ENCODE data around the gene MOB3B. TPM values are rescaled to one million over a fixed set of nuclear protein-coding genes. Genes with fewer than 3 reads are reported as not detected.

MOB3B gene
- total RNA-seq, 4 donors from 2014 or later: 8.2 to 16.5 (median 10.5) TPM

- no peak for DNase-seq (ENCODE audit: low spot score in 2 of 2)
- intact Hi-C loops (cut with DNase I; ENCODE audit: low total_unique reads): no loop called here
- no peak for TF ChIP-seq POLR2A (IDR thresholded peaks at IDR 0.05)
- no peak for TF ChIP-seq CTCF (IDR thresholded peaks at IDR 0.05)
- 79 to 94% methylated on average over 1 of the region's 1 CpG for WGBS, 2 donors
- H3K4me3 ChIP-seq (ENCODE audit: low read depth, poor library complexity, severe bottlenecking): no peak overlapping the region
Observed at GRCh38 chr9:27372615-27373014, 157.0 kb downstream of the MOB3B start.

GRCh38 chr9:27371382-27371781 is 158.2 kb downstream of the MOB3B start:
- 39 to 48% methylated on average over 5 of the region's 5 CpGs for WGBS, 2 donors
- intact Hi-C loops (cut with DNase I; ENCODE audit: low total_unique reads): no loop called here
- no peak for DNase-seq (ENCODE audit: low spot score in 2 of 2)
- no peak for TF ChIP-seq POLR2A (IDR thresholded peaks at IDR 0.05)
- no peak for TF ChIP-seq CTCF (IDR thresholded peaks at IDR 0.05)
- H3K4me3 ChIP-seq (ENCODE audit: low read depth, poor library complexity, severe bottlenecking): no peak overlapping the region

GRCh38 chr9:27369591-27369990 is 160.0 kb downstream of the MOB3B start:
- 54 to 61% methylated on average over 5 of the region's 5 CpGs for WGBS, 2 donors
- no peak for TF ChIP-seq CTCF (IDR thresholded peaks at IDR 0.05)
- TF ChIP-seq POLR2A (IDR thresholded peaks at IDR 0.05): no peak
- intact Hi-C loops (cut with DNase I; ENCODE audit: low total_unique reads): no loop called here
- no peak overlapping the region for H3K4me3 ChIP-seq (ENCODE audit: low read depth, poor library complexity, severe bottlenecking)
- DNase-seq (ENCODE audit: low spot score in 2 of 2): no peak

- 38 to 55% methylated on average over 7 of the region's 7 CpGs for WGBS, 2 donors
- peak in 1 of 2 donors; percentile 47 for DNase-seq (ENCODE audit: low spot score in 2 of 2)
- TF ChIP-seq POLR2A (IDR thresholded peaks at IDR 0.05) (no peak), CTCF (IDR thresholded peaks at IDR 0.05) (no peak)
- no peak overlapping the region for H3K4me3 ChIP-seq (ENCODE audit: low read depth, poor library complexity, severe bottlenecking)
- intact Hi-C loops (cut with DNase I; ENCODE audit: low total_unique reads): no loop called here
Observed at GRCh38 chr9:27368316-27368985, 161.2 kb downstream of the MOB3B start.

- no peak for DNase-seq (ENCODE audit: low spot score in 2 of 2)
- WGBS, 2 donors: 25 to 27% methylated on average over 3 of the region's 3 CpGs
- TF ChIP-seq POLR2A (IDR thresholded peaks at IDR 0.05) (no peak), CTCF (IDR thresholded peaks at IDR 0.05) (no peak)
- no peak overlapping the region for H3K4me3 ChIP-seq (ENCODE audit: low read depth, poor library complexity, severe bottlenecking)
- intact Hi-C loops (cut with DNase I; ENCODE audit: low total_unique reads): no loop called here
Observed at GRCh38 chr9:27367921-27368315, 161.7 kb downstream of the MOB3B start.
